HG03558 (cell line): ENCODE measurements around the gene LHX2.

ENCODE experiments used
- ATAC-seq: cut with Tn5 transposase; IDR thresholded peaks from one replicate; pipeline ENCODE4 v1.9.1; 2021; ENCODE audit warnings: moderate number of reproducible peaks; ENCODE audit not compliant: unreplicated experiment; ENCODE audit errors: extremely low read depth

Gene LHX2

DNA sequence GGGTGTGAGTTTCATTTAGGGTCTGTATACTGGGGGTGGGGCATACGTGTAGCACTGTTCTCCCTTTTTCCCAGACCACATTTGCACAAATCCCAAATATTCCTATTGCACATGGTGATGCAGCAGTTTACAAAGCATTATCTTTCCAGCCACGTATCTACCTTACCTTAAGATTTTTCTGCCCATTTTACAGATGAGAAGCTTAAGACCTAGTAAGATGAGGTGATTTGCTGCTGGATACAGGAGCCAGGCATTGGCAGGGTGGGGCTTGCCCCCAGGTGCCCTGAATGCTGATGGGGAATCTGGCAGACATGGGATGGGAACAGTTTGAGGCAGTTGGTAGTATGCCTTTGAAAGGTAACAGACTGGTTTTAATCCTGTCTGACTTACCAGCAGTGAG, 12.5 kb downstream of the LHX2 start:
- ATAC-seq: no peak

DNA sequence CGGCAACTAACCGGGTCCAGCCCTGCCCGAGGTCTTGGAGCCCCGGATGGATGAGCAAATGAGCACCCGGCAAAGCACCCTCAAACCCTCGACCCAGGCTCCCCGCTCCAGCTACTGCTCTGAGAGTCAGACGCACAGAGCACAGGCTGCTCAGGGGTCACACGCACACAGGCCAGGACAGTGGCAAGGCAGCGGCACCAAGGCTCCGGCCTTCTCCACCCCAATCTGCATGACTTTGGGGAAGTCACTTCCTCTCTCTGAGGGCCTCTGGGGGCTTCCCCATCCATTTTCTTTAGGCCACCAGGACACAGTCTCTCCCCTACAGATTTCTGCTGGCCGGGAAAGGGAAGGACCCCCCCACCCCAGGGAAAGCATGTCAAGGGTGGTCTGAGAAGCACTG, 18.0 kb downstream of the LHX2 start:
- ATAC-seq: no peak

DNA sequence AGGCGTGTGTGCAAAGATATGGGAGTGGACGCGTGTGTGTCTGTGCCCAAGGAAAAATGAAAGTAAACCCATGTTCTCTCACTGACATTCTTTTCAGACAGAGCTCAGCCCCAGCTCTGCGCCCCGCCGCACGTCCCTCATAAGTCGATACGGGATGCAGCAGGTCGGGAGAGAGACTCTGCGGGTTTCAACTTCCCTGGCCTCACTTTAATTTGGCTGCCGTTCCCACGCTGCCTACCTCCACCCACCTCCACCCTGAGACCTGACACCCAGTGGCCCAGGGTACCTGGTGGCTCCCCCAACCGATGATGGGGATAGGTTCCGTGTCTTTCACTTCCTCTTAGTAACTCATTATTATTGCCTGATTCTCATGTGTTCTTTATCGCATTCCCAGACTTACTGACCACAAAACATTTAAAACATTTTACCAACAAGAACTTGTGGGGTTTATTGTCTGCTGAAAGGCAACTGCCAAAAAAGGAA, 19.4 kb downstream of the LHX2 start:
- ATAC-seq: no peak

DNA sequence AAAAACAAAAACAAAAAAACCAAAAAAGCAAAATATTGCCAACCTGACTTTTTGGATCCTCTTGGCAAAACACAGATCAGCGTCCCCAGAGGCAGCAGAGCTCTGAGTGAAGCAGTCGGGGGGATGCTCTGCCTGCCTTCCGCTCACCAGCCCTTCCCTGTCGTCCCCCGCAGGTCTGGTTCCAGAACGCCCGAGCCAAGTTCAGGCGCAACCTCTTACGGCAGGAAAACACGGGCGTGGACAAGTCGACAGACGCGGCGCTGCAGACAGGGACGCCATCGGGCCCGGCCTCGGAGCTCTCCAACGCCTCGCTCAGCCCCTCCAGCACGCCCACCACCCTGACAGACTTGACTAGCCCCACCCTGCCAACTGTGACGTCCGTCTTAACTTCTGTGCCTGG, 20.7 kb downstream of the LHX2 start:
- no peak for ATAC-seq

DNA sequence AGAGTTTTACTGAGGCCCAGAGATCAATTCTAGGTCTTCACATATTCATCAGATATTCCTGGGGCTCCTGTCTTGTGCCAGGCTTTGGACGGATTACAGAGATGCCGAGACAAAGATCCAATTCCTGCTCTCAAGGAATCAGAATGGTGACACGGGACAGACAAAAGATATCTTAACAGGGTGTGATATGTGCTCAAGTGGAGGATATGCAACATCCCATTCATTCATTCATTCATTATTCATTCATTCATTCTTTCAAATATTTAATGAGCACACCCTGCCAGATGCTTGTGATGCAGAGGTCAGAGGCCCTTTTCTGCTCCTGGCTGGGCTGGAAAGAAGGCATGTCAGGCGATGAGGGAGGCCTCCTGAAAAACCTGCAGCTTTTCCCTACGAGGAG, 21.8 kb downstream of the LHX2 start:
- ATAC-seq: no peak

DNA sequence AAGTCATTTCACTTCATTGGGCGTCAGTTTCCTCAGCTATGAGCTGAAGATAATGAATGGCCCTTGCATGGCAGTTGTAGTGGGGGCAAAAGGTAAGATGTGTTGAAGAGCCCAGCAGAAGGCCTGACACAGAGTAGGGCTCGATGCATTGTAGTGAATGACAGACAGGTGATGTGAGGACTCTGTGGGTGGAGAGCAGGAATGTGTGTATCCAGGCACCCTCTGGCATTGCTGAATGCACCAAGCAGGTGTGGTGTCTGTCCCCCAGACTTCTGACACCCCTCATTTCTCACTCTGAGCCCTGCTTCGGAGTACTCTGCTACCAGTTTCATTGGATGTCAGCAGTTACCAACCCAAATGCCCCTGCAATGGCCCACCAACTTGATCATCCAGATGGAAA, 22.4 kb downstream of the LHX2 start:
- ATAC-seq: no peak

DNA sequence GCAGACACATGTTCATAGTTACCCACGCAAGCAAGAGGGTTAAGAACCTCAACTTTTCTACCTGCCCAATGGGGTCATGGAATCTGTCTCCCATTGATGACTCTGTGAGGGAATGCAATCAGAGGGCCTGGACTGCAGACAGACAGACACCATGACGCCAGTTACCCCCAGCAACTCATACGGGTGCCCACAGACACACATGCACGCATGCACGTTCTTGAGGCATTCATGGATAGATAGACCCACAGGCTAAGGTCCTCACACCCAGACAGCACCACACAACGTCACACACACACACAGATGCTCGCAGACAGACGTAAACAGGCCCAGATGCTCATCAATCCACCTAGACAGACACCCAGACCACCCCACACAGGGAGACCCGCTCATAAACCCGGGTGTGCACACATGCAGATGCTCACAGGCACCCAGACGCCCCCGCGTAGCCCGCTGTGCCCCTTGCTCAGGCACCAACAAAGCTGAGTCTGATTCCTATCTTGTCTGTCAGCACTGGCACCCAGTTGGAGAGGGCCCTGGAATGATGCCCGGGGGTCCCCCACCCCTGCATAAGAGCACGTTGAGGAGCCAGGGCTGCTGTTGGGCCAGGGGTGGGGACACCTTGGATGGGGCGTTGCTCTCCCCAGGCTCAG, 23.6 kb downstream of the LHX2 start:
- ATAC-seq: no peak

DNA sequence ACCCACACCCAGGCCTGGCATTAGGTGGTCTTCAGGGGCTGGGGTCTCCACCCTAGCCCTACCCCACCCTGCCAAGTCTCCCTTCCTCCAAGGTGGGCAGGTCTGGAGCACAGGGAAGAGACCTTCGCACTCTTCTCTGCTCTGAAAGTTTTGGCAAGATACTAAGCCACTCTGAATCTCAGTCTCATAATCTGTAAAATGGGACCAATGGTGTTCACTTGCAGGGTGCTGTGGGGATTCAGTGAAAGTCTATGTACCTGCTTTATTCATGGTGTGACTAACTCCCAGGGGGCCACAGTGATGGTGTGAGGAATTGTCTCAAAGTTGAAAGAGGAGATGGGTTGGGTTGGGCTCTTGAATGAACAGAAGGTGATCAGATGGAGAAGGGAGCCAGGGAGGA, 25.0 kb downstream of the LHX2 start:
- ATAC-seq: no peak

DNA sequence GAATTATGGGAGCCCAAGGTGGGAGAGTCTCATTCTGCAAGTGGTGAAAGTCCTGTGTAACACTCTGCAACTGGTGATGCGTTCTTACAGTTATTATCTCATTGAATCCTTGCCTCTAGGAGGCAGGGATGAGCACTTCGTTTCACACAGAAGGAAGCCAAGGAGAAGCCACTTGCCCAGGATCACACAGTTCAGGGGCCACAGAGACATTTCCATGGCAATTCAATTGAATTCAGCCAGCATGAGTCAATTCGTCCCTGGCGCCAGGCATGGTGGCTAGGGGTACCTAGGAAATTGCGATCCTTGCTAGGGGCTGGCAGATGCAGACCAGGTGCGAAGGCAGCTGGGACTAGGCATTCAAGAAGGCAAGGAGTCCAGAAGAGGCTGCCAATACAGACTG, 26.2 kb downstream of the LHX2 start:
- no peak for ATAC-seq

DNA sequence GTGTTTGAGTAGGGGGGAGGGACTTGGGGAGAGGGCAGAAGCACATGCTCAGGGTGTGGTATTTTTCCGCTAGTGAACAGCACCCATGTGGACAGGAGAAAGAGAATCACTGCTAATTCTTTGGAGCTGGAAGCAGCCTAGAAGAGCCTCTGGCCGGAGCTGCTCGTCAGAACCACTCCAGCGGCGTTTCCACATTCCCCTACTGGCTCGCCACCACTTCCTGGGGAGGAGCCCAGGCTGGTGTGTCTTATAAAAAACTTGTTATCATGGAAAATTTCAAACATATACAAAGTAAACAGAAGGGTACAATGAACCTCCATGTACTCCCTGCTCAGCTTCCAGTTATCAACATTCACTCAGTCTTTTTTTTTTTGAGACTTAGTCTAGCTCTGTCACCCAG, 26.7 kb downstream of the LHX2 start:
- no peak for ATAC-seq

DNA sequence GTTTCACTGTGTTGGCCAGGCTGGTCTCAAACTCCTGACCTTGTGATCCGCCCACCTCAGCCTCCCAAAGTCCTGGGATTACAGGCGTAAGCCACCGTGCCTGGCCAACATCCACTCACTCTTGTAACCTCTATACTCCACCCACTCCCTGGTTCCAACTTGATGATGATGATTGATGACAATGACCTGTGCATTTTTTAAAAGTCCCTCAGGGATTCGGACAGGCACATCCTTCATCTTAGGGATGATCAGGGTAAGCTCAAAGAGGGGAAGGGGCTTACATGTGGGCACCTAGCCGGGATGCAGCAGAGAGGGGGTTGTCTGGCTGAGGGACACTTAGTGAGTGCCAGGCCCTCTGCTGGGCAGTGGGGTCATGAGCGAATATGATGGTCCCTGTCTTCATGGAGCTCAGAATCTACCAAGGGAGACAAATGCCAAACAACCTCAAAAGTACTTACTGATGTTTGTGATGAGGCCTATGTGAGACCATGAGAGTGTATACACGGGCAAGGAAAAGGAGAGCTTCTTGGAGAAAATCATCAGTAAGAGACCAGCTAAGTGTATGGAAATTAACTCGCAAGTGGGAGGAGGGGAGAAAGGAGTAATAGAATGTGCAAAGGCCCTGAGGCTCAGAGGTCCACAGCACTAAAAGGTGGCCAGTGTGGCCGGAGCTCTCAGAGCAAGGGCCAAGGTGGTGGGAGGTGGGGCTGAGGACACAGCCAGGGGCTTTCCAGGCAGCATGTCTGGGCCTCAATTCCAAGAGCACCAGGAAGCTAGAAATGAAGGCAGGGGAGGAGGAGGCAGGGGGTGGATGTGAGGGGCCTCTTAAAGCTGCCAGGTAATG, 27.4 kb downstream of the LHX2 start:
- ATAC-seq: no peak

DNA sequence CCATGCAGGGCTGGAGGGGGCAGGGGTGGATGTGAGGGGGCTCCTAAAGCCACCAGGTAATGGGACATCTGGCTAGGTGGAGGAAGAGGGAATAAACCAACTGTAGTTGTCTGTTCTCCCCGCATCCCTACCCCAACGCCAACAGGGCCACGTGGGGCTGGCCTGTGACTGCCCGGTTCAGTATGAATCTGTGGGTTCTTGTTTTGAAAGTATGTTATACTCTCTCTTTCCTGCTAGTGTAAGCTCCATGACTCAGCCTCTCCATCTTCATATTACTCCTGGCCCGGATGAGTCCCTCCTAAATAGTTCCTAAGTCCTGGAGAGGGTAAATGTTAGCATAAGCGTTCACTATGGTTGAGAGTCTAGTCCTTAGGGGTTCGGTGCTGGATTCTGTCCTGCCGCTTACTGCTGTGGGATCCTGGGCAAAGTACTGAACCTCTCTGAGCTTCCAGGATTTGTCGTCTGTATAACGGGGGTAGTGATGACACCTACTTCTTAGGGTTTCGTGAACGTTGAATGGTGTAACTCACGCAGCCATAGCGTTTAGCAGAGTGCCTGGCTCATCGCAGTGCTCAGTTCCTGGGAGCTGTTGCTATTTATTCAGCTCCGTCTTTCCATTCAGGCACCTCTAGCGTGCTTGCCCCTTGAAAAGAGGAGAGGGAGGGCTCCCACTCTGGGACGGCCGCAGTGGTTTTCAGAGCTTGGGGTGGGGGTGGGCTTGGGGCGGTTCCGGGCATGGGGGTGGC, 28.8 kb downstream of the LHX2 start:
- no peak for ATAC-seq

DNA sequence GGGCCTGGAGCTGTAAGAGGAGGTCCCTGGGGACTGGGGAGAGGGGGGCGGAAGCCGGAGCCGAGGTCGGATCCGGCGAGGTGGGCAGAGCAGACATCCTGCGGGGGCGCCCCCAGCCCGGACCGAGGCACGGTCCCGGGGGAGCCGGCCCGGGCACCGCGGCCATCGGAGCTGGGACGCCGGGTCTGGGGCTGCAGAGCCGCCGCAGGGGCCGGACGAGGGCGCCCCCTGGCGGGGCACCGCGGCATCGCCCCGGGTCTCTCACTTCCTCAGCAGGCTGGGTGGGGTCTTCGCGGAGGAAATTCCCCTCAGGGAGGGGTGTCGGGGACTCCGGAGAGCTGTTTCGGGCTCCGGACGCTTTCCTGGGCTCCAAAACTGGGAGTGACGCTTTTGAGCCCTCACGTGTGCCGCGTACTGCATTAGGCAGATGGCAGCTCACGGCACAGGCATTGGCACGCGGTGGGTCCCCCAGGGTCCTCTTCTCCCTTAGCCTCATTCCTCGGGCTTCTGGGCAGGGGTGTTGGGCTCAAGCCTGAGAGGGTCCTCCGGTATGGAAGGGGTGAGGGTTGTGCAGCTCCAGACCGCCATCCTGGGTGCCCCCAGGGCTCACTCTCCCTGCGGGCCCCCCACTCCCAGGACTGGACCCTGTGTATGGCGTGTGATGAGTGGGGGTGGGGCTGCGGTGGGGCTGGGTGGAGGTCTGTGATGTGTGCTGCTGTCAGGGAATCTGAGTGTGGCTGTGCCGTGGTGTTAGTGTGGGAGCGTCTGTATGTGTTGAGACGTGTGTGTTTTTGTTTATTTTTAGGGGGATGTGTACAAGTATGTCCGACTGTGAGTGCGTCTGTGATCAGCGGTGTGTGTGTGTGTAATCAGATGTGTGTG, 29.6 kb downstream of the LHX2 start:
- no peak for ATAC-seq

DNA sequence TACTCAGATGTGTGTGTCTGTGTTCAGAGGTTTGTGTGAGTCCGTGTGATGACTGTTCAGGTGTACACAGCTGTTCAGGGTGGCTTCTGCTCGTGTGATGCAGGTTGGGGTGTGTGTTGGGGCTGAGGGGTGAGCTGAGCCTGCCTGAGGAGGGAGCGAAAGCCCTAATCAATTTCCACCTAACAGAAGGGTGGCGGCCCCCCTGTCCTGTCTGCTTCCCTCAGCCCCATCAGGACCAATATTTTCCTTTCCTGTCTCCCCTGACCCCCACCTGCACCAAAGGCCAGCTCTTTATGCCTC, 30.2 kb downstream of the LHX2 start:
- ATAC-seq: no peak

DNA sequence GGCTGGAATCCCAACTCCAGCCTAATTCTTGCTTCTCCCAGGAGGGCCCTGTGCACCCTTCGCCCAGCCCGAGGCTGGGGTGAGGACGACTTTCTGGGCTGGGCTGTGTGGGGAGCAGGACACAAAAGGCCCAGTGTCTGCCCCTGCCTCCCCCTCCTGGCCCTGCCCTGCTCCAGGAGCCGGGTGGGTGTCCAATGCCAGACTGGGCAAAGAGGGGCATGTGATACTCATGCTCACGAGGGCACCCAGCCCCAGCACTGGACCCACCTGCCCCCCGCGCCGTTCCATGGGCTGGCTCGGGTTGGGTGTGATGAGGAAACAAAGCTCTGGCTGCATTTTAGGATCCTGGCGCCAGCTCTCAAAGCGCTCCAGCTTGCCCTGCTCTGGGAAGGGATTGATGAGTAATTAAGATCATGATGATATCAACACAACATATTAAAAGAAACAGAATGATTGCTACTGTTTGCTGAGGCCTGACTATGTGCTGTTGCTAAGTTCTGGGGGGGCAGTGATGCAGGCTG, 30.7 kb downstream of the LHX2 start:
- no peak for ATAC-seq

DNA sequence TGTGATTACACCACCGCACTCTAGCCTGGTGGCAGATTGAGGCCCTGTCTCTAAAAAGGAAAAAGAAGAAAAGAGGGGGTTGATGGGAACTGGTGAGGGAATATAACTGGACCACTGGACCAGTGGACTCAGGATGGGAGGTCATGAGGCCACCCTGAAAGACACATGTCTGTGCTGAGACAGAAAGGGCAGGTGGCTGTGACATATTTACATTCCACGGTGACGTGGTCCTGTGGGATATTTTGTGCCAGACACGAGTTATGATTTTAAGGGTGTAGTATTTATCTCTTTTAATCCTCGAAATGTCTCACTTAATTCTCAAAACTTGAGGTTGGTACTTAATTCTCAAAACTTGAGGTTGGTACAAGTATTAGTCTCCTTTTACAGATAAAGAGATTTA, 32.9 kb downstream of the LHX2 start:
- no peak for ATAC-seq

DNA sequence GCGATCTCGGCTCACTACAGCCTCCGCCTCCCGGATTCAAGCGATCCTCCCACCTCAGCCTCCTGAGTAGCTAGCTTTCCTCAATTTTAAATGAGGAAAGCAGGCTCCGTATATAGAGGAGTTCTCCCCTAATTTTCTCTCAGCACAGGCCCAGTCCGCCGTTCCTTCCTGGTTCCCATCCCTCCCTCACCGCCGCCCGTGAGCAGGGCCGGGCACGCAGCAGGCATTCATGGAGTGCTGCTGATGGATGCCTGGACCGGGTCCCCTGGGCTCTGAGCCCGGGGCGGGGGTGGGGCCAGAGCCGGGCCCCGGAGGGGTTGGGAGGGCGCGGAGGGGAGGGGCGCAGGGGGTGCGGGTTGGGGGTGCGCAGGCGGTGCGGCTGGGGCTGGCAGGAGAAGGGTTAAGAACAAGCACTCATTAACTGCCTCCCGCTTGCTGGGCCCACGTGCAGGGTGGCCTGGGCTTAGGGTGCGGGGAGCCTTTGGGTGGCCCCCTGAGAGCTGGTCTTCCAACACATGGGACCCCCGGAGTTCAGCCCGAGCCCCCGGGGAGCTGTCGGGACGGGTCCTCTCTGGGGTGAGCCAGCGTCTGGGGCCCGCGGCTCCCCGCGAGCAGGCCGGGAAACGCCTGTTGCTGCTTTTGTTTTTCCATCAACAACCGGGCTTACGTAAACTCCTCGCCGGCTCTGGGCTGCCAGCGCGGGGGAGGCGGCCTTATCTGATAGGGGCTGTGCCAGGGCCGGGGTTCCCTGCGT, 33.7 kb downstream of the LHX2 start:
- no peak for ATAC-seq

DNA sequence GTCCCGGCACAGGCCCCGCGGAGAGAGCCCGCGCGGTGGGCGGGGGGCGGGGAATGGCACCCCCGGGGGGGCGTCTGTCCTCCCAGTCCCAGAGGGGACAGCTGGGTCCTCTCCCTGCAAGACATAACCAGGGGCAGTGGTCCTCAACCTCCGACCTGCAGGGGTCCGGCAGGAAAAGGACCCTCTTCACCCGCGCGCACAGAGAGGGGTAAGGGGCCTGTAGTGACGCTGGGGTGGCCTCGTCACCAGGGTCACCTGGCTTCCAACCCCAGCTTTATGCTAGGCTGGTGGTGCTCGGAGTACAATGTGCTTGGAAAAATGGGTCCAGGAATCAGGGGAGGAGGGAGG, 34.2 kb downstream of the LHX2 start:
- no peak for ATAC-seq

DNA sequence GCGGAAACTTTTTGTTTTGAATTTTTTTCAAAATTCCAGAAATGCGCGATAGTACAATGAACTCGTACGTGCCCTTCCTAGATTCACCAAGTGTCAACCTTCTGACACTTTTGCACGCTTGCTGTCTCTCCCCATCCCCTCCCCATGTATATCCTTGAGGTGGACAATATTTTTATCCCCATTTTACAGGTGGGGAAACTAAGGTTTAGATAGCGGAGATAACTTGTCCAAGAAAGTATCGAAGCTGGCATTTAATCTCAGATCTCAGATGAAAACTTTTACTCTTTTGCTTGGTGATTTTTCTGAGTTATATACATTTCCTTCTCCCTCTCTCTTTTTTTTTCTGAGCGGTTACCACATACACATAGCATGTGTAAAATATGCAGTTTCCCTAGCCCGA, 34.6 kb downstream of the LHX2 start:
- no peak for ATAC-seq

DNA sequence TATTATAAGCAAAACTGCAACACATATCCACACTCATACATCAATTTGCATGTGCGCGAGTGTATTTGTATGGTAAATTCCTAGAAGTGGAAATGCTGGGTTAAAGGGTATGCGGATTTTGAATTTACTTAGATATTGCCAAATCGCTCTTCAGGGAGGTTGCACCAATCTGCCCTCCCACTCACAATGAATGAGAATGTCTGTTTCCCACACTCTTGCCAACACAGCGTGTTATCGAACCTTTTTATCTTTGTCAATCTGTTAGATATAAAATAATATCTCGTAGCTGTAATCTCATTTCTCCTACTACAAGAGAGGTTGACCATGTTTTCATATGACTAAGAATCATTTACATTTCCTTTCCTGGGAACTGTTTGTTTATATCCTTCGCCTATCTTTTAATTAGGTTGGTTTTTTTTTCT, 35.7 kb downstream of the LHX2 start:
- ATAC-seq: no peak
